ENCODE data around the gene CFAP161.
"Not testable (repeated sequence)": the region's sequence is repeated elsewhere in the genome, so short reads cannot be mapped to it uniquely, and the experiment has no call there.

CFAP161 gene

DNA sequence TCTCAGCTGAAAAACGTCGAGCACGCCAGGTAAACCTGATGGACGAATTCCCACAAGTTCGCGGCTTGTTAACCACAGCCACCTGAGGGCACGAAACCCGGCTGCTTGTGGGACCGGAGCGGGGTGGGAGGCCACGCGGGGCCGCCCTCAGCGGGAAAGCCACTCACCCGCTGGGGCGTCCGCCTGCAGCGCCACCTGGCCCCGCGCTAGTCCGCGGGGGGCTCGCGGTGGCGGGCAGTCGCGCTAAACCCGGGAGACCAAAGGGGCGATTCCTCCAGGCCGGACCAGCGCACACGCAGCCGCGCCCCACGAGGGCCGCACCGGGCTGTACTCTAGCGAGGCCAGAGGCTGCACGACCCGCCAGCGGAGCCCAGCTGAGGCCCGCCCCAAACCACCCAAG, 15.7 kb upstream of the CFAP161 start:
- H3K27me3 ChIP-seq (ENCODE audit: insufficient read depth, low read length, poor library complexity) = no peaks in the 10 kb centered on the region
- H3K27ac ChIP-seq (ENCODE audit: low read length) = no peak overlapping the region
- no peaks in the 10 kb centered on the region for H3K4me1 ChIP-seq (ENCODE audit: insufficient read depth, low read length)
- ATAC-seq (ENCODE audit: insufficient read depth, low read depth) (no peak), DNase-seq (no peak)
- H3K4me3 ChIP-seq (ENCODE audit: low read depth in 1 of 2, low read length in 2 of 2) = no peak overlapping the region
- H3K9me3 ChIP-seq (ENCODE audit: insufficient read depth, low read length, severe bottlenecking) = no peaks in the 10 kb centered on the region
- no peak overlapping the region for H2AFZ ChIP-seq (ENCODE audit: low read depth, low read length)
- no peaks in the 10 kb centered on the region for H3K79me2 ChIP-seq (ENCODE audit: insufficient read depth, low read length)
- H3K9ac ChIP-seq (ENCODE audit: low read depth, low read length) = no peak overlapping the region
- no peak for TF ChIP-seq EZH2 (IDR thresholded peaks at IDR 0.05; ENCODE audit: borderline replicate concordance, low read depth, low read length, severe bottlenecking)
- TF ChIP-seq, protein P1, sequence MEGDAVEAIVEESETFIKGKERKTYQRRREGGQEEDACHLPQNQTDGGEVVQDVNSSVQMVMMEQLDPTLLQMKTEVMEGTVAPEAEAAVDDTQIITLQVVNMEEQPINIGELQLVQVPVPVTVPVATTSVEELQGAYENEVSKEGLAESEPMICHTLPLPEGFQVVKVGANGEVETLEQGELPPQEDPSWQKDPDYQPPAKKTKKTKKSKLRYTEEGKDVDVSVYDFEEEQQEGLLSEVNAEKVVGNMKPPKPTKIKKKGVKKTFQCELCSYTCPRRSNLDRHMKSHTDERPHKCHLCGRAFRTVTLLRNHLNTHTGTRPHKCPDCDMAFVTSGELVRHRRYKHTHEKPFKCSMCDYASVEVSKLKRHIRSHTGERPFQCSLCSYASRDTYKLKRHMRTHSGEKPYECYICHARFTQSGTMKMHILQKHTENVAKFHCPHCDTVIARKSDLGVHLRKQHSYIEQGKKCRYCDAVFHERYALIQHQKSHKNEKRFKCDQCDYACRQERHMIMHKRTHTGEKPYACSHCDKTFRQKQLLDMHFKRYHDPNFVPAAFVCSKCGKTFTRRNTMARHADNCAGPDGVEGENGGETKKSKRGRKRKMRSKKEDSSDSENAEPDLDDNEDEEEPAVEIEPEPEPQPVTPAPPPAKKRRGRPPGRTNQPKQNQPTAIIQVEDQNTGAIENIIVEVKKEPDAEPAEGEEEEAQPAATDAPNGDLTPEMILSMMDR (IDR thresholded peaks at IDR 0.05; ENCODE audit: borderline replicate concordance, extremely low read depth, low read length, poor library complexity, severe bottlenecking) = no peak
- no peaks in the 10 kb centered on the region for H4K20me1 ChIP-seq (ENCODE audit: insufficient read depth, low read length)
- H3K4me2 ChIP-seq (ENCODE audit: insufficient read depth, low read length) = no peak overlapping the region
- H3K36me3 ChIP-seq (ENCODE audit: insufficient read depth, low read length) = no peaks in the 10 kb centered on the region

DNA sequence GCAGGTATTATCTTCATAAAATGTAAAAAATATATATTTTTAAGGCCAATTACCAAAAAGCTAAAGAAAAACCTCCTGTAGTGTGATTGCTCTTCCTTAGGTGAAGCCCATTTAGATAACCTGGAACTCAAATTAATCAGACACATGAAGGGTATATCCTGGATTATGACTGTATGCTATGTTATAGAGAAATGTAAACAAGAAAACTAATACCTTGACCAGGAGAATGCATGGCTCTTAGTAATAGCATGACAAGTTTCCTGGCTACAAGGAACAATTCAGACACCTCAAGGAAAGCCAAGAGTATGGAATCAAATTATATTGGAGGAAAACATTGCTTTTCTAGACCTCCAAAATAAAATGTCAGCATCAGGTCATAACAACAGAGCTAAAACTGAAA, 14.0 kb upstream of the CFAP161 start:
- Histone ChIP-seq H3K27me3 (ENCODE audit: insufficient read depth, low read length, poor library complexity) (no peaks in the 10 kb centered on the region), H3K27ac (ENCODE audit: low read length) (no peak overlapping the region), H3K4me1 (ENCODE audit: insufficient read depth, low read length) (no peaks in the 10 kb centered on the region), H2AFZ (ENCODE audit: low read depth, low read length) (no peak overlapping the region), H4K20me1 (ENCODE audit: insufficient read depth, low read length) (no peaks in the 10 kb centered on the region), H3K9me3 (ENCODE audit: insufficient read depth, low read length, severe bottlenecking) (no peaks in the 10 kb centered on the region), H3K79me2 (ENCODE audit: insufficient read depth, low read length) (no peaks in the 10 kb centered on the region), H3K36me3 (ENCODE audit: insufficient read depth, low read length) (no peaks in the 10 kb centered on the region), H3K4me3 (ENCODE audit: low read depth in 1 of 2, low read length in 2 of 2) (no peak overlapping the region), H3K9ac (ENCODE audit: low read depth, low read length) (no peak overlapping the region), H3K4me2 (ENCODE audit: insufficient read depth, low read length) (no peak overlapping the region)
- DNase-seq = no peak
- no peak for TF ChIP-seq EZH2 (IDR thresholded peaks at IDR 0.05; ENCODE audit: borderline replicate concordance, low read depth, low read length, severe bottlenecking)
- TF ChIP-seq, protein P1 (IDR thresholded peaks at IDR 0.05; ENCODE audit: borderline replicate concordance, extremely low read depth, low read length, poor library complexity, severe bottlenecking) = no peak
- no peak for ATAC-seq (ENCODE audit: insufficient read depth, low read depth)

DNA sequence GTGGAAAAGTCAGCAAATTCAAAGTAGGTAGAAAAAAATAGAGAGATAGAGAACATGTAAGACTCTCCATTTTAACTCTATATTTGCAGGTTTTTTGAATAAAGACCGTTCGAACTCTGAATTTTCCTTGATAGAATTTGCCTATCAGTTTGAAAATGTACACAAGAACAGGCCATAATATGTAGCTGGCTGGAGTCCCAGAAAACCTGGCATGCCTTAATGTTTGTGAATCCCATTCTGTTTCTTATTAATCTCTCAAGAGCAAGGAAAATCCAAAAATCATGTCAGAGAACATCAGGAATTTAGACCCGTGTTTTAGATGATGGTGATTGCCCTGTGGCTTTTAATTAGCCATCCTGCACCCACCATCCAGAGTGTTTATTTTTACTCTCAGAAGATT, 7.2 kb upstream of the CFAP161 start:
- no peak for DNase-seq
- no peak for TF ChIP-seq EZH2 (IDR thresholded peaks at IDR 0.05; ENCODE audit: borderline replicate concordance, low read depth, low read length, severe bottlenecking)
- TF ChIP-seq, protein P1 (IDR thresholded peaks at IDR 0.05; ENCODE audit: borderline replicate concordance, extremely low read depth, low read length, poor library complexity, severe bottlenecking) = no peak
- no peak overlapping the region for H3K27ac ChIP-seq (ENCODE audit: low read length)

DNA sequence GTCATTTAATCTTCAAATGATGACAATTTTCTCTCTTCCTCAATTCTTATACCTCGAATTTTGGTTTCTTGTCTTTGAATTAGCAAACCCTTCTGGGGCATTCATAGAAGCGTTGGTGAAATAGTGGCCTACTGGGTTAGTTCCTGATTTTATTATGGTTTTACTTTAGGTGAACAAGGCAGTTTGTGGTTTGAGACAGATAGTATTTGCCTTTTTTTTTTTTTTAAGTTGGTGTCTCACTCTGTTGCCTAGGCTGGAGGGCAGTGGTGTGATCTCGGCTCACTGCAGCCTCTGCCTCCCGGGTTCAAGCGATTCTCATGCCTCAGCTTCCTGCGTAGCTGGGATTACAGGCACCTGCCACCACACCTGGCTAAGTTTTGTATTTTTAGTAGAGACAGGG, 7.4 kb downstream of the CFAP161 start:
- H3K36me3 ChIP-seq (ENCODE audit: insufficient read depth, low read length); H2AFZ ChIP-seq (ENCODE audit: low read depth, low read length); H3K4me2 ChIP-seq (ENCODE audit: insufficient read depth, low read length); H3K4me3 ChIP-seq (ENCODE audit: low read depth in 1 of 2, low read length in 2 of 2); H3K4me1 ChIP-seq (ENCODE audit: insufficient read depth, low read length); H4K20me1 ChIP-seq (ENCODE audit: insufficient read depth, low read length); H3K27ac ChIP-seq (ENCODE audit: low read length); H3K27me3 ChIP-seq (ENCODE audit: insufficient read depth, low read length, poor library complexity); H3K9me3 ChIP-seq (ENCODE audit: insufficient read depth, low read length, severe bottlenecking); H3K9ac ChIP-seq (ENCODE audit: low read depth, low read length); H3K79me2 ChIP-seq (ENCODE audit: insufficient read depth, low read length): not testable (repeated sequence)
- ATAC-seq (ENCODE audit: insufficient read depth, low read depth) = peak; percentile 31; the same call in 1 of the 3 replicates
- DNase-seq = peak; percentile 21

More for the DNA sequence above, 7.2 kb upstream of the CFAP161 start:
- Histone ChIP-seq H3K9me3 (ENCODE audit: insufficient read depth, low read length, severe bottlenecking) (peaks cover 3% of the 10 kb centered on the region), H3K4me2 (ENCODE audit: insufficient read depth, low read length) (no peak overlapping the region), H3K4me1 (ENCODE audit: insufficient read depth, low read length) (no peaks in the 10 kb centered on the region), H2AFZ (ENCODE audit: low read depth, low read length) (no peak overlapping the region), H3K4me3 (ENCODE audit: low read depth in 1 of 2, low read length in 2 of 2) (no peak overlapping the region), H3K36me3 (ENCODE audit: insufficient read depth, low read length) (no peaks in the 10 kb centered on the region), H3K79me2 (ENCODE audit: insufficient read depth, low read length) (no peaks in the 10 kb centered on the region), H3K9ac (ENCODE audit: low read depth, low read length) (no peak overlapping the region), H3K27me3 (ENCODE audit: insufficient read depth, low read length, poor library complexity) (no peaks in the 10 kb centered on the region), H4K20me1 (ENCODE audit: insufficient read depth, low read length) (no peaks in the 10 kb centered on the region)
- ATAC-seq (ENCODE audit: insufficient read depth, low read depth) = no peak
